Activated naive CD8-positive, alpha-beta T cell (primary cell): ENCODE results near the gene CDH22.

Source experiments
- H3K27ac Mint-ChIP-seq: one replicate; pipeline ENCODE4 v1.8.0; 2021; ENCODE audit warnings: mixed read lengths
- H3K27me3 Mint-ChIP-seq: one replicate; pipeline ENCODE4 v1.8.0; 2021; ENCODE audit warnings: mixed read lengths
- H3K36me3 Mint-ChIP-seq: one replicate; pipeline ENCODE4 v1.8.0; 2021; ENCODE audit warnings: mixed read lengths
- H3K4me1 Mint-ChIP-seq: one replicate; pipeline ENCODE4 v1.8.0; 2021; ENCODE audit warnings: low read depth, mixed read lengths
- H3K4me3 Mint-ChIP-seq: one replicate; pipeline ENCODE4 v1.8.0; 2021; ENCODE audit warnings: mild to moderate bottlenecking, mixed read lengths
- H3K9me3 Mint-ChIP-seq: one replicate; pipeline ENCODE4 v1.8.0; 2021; ENCODE audit warnings: low read depth, mixed read lengths

The CDH22 gene

GRCh38 chr20:46332373-46333160 lies 24.3 kb upstream of the CDH22 start:
- no peak overlapping the region for H3K27ac Mint-ChIP-seq
- H3K4me3 Mint-ChIP-seq, result no peak overlapping the region
- H3K9me3 Mint-ChIP-seq, result no peaks in the 10 kb centered on the region
- peaks cover 3% of the 10 kb centered on the region for H3K4me1 Mint-ChIP-seq
- H3K27me3 Mint-ChIP-seq, result peaks cover 18% of the 10 kb centered on the region
- H3K36me3 Mint-ChIP-seq, result no peaks in the 10 kb centered on the region

DNA sequence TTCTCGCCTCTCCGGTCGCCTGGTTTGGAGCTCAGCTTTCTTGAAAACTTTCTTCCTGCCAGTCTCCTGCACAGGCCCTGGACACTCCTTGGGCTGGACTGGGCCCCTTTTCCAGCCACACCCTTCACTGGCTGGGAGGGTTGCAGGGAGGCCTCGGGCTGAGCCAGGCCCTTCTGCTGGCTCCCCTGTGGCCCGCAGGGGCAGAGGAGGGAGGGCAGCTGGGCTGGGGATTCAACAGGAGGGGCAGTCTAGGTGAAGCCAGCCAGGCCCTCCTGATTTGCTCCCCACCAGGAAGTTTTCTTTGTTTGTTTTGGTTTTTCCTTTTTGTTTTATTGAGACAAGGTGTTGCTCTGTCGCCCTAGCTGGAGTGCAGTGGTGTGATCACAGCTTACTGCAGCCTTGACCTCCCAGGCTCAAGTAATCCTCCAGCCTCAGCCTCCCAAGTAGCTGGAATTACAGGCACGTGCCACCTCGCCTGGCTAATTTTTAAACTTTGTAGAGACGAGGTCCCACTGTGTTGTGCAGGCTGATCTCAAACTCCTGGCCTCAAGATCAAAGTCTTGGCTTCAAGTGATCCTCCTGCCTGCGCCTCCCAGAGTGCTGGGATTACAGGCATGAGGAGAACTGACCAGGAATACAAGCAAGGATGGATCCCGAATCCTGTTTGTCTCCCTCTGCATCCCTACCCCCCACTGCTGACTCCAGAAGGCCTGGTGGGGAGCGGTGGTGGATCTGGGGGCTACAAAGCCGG lies 23.5 kb upstream of the CDH22 start:
- peaks cover 3% of the 10 kb centered on the region for H3K4me1 Mint-ChIP-seq
- no peak overlapping the region for H3K4me3 Mint-ChIP-seq
- H3K27me3 Mint-ChIP-seq, result peaks cover 18% of the 10 kb centered on the region
- no peaks in the 10 kb centered on the region for H3K9me3 Mint-ChIP-seq
- H3K27ac Mint-ChIP-seq, result no peak overlapping the region
- no peaks in the 10 kb centered on the region for H3K36me3 Mint-ChIP-seq

- peaks cover 13% of the 10 kb centered on the region for H3K27me3 Mint-ChIP-seq
- H3K4me3 Mint-ChIP-seq, result no peak overlapping the region
- H3K4me1 Mint-ChIP-seq, result peaks cover 3% of the 10 kb centered on the region
- no peaks in the 10 kb centered on the region for H3K36me3 Mint-ChIP-seq
- H3K9me3 Mint-ChIP-seq, result no peaks in the 10 kb centered on the region
- no peak overlapping the region for H3K27ac Mint-ChIP-seq
Observed at GRCh38 chr20:46330831-46331371, 22.6 kb upstream of the CDH22 start.

- no peaks in the 10 kb centered on the region for H3K36me3 Mint-ChIP-seq
- no peak overlapping the region for H3K27ac Mint-ChIP-seq
- H3K4me1 Mint-ChIP-seq, result peaks cover 3% of the 10 kb centered on the region
- no peaks in the 10 kb centered on the region for H3K9me3 Mint-ChIP-seq
- H3K4me3 Mint-ChIP-seq, result no peak overlapping the region
- H3K27me3 Mint-ChIP-seq, result peaks cover 13% of the 10 kb centered on the region
Observed at GRCh38 chr20:46330072-46330763, 21.9 kb upstream of the CDH22 start.

- Mint-ChIP-seq H3K36me3 (no peaks in the 10 kb centered on the region), H3K9me3 (no peaks in the 10 kb centered on the region), H3K4me3 (no peak overlapping the region), H3K27me3 (peaks cover 7% of the 10 kb centered on the region), H3K27ac (no peak overlapping the region), H3K4me1 (no peaks in the 10 kb centered on the region)
Observed at GRCh38 chr20:46328200-46328882, 20.0 kb upstream of the CDH22 start.

DNA sequence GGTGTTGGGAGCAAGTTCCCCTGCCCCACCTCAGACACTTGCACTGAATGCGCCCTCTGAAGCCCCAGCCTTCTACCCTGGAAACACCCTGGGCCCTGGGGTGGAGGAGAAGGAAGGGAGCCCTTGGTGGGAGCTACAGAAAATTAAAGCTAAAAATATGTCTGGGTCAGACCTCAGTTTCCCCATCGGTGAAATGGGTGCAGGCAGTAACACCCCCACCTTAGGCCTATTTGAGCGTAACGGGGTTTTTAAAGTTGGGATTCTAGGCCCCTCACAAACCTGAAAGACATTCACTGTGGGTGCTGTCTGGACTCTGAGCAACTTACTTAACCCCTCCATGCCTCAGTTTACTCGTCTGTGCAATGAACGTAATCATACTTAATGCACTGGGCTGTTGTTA lies 19.3 kb upstream of the CDH22 start:
- no peak overlapping the region for H3K27ac Mint-ChIP-seq
- H3K27me3 Mint-ChIP-seq, result peaks cover 7% of the 10 kb centered on the region
- no peaks in the 10 kb centered on the region for H3K4me1 Mint-ChIP-seq
- no peaks in the 10 kb centered on the region for H3K36me3 Mint-ChIP-seq
- H3K9me3 Mint-ChIP-seq, result no peaks in the 10 kb centered on the region
- H3K4me3 Mint-ChIP-seq, result no peak overlapping the region

DNA sequence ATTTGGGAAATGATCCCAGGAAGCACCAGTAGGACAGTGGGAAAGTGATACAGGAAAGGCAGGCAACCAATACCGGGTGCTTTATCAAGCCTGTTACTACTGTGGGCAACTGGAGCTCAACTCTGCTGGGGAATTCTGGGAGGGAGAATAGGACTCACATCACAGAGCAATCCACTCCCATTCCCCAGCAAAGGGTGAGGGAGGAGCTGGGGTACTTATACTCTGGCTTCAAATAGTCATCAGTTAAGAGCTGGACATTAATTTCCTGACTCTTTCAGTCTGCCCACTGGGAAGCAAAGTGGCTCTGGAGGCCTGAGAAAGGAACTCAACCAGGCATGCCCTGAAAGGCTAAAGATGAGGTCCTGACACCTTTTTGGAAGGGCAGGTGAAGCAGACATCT lies 17.5 kb upstream of the CDH22 start:
- Mint-ChIP-seq H3K36me3 (no peaks in the 10 kb centered on the region), H3K4me1 (no peaks in the 10 kb centered on the region), H3K27me3 (peaks cover 6% of the 10 kb centered on the region), H3K27ac (no peak overlapping the region), H3K4me3 (no peak overlapping the region), H3K9me3 (no peaks in the 10 kb centered on the region)

GRCh38 chr20:46324960-46325703 lies 16.8 kb upstream of the CDH22 start:
- H3K9me3 Mint-ChIP-seq, result no peaks in the 10 kb centered on the region

GRCh38 chr20:46324379-46324778 lies 16.1 kb upstream of the CDH22 start:
- Mint-ChIP-seq H3K4me1 (no peaks in the 10 kb centered on the region), H3K27ac (no peak overlapping the region), H3K4me3 (no peak overlapping the region), H3K27me3 (peaks cover 4% of the 10 kb centered on the region), H3K9me3 (no peaks in the 10 kb centered on the region), H3K36me3 (no peaks in the 10 kb centered on the region)

More at GRCh38 chr20:46324960-46325703, 16.8 kb upstream of the CDH22 start:
- H3K27me3 Mint-ChIP-seq, result peaks cover 8% of the 10 kb centered on the region
- H3K36me3 Mint-ChIP-seq, result no peaks in the 10 kb centered on the region
- H3K4me3 Mint-ChIP-seq, result no peak overlapping the region
- no peaks in the 10 kb centered on the region for H3K4me1 Mint-ChIP-seq
- H3K27ac Mint-ChIP-seq, result no peak overlapping the region

DNA sequence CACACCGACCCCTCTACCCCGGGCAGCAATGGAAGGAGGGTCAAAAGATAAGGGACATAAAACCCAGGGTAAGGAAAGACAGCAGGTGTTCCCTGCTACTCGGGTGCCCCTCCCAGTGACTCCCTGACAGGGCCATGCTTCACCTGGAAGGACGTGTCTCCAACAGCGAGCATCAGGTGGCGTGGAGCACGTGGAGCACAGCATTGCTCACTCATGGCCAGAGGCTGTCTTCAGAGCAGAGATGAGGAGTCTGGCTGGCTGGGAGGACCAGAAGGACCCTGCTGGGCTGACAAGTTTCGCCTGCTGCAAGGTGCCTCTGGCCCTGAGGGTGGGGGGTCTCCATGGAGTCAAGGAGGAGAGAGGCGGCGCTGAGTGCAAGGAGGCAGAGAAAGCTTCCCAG lies 15.3 kb upstream of the CDH22 start:
- Mint-ChIP-seq H3K36me3 (no peaks in the 10 kb centered on the region), H3K4me3 (no peak overlapping the region), H3K9me3 (no peaks in the 10 kb centered on the region), H3K27ac (no peak overlapping the region), H3K27me3 (peaks cover 3% of the 10 kb centered on the region), H3K4me1 (no peaks in the 10 kb centered on the region)

- H3K27ac Mint-ChIP-seq, result no peak overlapping the region
- H3K27me3 Mint-ChIP-seq, result peaks cover 3% of the 10 kb centered on the region
- no peaks in the 10 kb centered on the region for H3K36me3 Mint-ChIP-seq
Observed at GRCh38 chr20:46322641-46323040, 14.3 kb upstream of the CDH22 start.

DNA sequence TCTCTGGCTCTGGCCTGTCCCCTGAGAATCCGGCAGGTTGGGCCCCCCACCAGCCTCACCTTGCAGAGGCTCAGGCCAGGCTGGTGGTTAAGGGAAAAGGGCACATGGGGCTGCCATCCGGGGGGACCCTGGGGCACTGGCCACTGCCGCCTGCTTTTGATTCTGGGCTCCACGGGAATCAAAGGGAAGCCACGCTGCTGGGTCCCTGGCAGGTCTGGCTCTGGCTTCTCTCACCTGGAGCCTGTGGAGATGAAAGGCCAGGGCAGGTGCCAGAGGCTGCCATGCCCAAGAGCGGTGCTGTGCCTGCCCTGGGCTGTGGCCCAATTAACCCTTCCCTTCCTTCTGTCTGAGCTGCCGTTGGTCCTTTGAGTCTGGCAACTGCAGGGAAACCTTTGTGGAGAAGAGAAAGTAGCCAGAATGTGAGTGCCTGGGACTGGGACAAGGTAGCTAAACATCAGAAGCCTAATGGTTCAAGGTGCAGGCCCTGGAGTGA lies 9.4 kb upstream of the CDH22 start:
- no peaks in the 10 kb centered on the region for H3K9me3 Mint-ChIP-seq
- H3K4me1 Mint-ChIP-seq, result no peaks in the 10 kb centered on the region
- no peak overlapping the region for H3K4me3 Mint-ChIP-seq
- peaks cover 32% of the 10 kb centered on the region for H3K27me3 Mint-ChIP-seq
- no peaks in the 10 kb centered on the region for H3K36me3 Mint-ChIP-seq
- no peak overlapping the region for H3K27ac Mint-ChIP-seq

More at GRCh38 chr20:46322641-46323040, 14.3 kb upstream of the CDH22 start:
- H3K9me3 Mint-ChIP-seq, result no peaks in the 10 kb centered on the region
- no peaks in the 10 kb centered on the region for H3K4me1 Mint-ChIP-seq
- no peak overlapping the region for H3K4me3 Mint-ChIP-seq

DNA sequence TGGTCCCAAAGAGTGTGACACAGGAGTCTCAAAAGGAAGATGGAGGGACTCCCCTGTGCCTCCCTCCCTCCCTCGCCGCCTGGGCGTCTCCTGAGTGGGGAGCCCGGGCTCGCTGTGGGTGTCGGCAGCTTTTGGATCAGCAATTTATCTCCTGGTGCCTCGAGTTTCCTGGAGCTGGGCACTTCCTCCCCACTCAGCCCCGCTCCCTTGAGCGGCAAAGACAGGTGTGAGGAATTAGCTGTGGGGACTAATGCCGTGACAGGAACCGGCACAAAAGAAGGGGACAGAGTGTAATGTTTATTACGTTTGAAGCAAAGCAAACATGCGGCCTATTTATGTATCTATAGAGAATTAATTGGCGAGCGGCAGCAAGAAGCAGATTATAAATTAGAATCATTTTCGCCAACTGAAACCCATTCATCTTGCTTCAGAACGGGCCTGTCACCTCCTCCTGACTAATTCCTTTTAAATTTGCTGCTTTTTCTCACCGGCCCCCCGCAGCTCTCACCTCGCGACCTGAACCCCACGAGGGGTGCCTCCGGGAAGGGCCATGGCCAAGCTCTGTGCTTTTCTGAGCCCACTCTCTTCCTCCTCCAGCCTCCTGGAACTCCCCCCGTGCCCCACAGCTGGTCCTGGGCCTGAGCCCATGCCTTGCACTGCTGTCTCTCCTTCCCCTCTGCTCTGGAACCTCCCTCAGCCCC lies 8.8 kb upstream of the CDH22 start:
- Mint-ChIP-seq H3K4me1 (peaks cover under 1% of the 10 kb centered on the region), H3K27me3 (peaks cover 33% of the 10 kb centered on the region), H3K27ac (no peak overlapping the region), H3K36me3 (no peaks in the 10 kb centered on the region), H3K4me3 (no peak overlapping the region), H3K9me3 (no peaks in the 10 kb centered on the region)
